KMS-11 (cell line): ENCODE measurements around the gene TET3.
"Not testable (repeated sequence)": the region's sequence is repeated elsewhere in the genome, so short reads cannot be mapped to it uniquely, and the experiment has no call there.

Experiments
- H2AFZ ChIP-seq: fragments of 200-600 bp; sonication (generic); 2 replicates; pipeline ENCODE4 v1.6.1; 2016; ENCODE audit warnings: antibody characterized with exemption, mixed run types, low read depth
- H3K27ac ChIP-seq: fragments of 200-600 bp; sonication (generic); 2 replicates; pipeline ENCODE4 v1.6.1; 2016; ENCODE audit warnings: mild to moderate bottlenecking, mixed run types
- H3K27me3 ChIP-seq: fragments of 200-600 bp; sonication (generic); 2 replicates; pipeline ENCODE4 v1.6.1; 2017; ENCODE audit warnings: mild to moderate bottlenecking, low read depth, mixed run types, moderate library complexity; ENCODE audit not compliant: insufficient read depth
- H3K36me3 ChIP-seq: fragments of 200-600 bp; sonication (generic); 2 replicates; pipeline ENCODE4 v1.6.1; 2017; ENCODE audit warnings: mild to moderate bottlenecking, mixed run types; ENCODE audit not compliant: insufficient read depth
- H3K4me1 ChIP-seq: fragments of 200-600 bp; sonication (generic); 2 replicates; pipeline ENCODE4 v1.6.1; 2016; ENCODE audit warnings: mild to moderate bottlenecking, low read depth, mixed run types; ENCODE audit not compliant: poor library complexity, severe bottlenecking
- H3K4me2 ChIP-seq: fragments of 200-600 bp; sonication (generic); 2 replicates; pipeline ENCODE4 v1.7.0; 2016; ENCODE audit warnings: mild to moderate bottlenecking, mixed run types
- H3K4me3 ChIP-seq: fragments of 200-600 bp; sonication (generic); IDR thresholded peaks from 2 replicates; pipeline ENCODE4 v1.6.1; 2017; ENCODE audit warnings: low read depth, low read length, mixed read lengths; ENCODE audit not compliant: insufficient read depth
- H3K79me2 ChIP-seq: fragments of 200-600 bp; sonication (generic); 2 replicates; pipeline ENCODE4 v1.6.1; 2016; ENCODE audit warnings: low read depth, mixed run types; ENCODE audit not compliant: insufficient read depth
- H3K9ac ChIP-seq: fragments of 200-600 bp; sonication (generic); 2 replicates; pipeline ENCODE4 v1.6.1; 2016; ENCODE audit warnings: mild to moderate bottlenecking, mixed run types
- H4K20me1 ChIP-seq: fragments of 200-600 bp; sonication (generic); 2 replicates; pipeline ENCODE4 v1.6.1; 2016; ENCODE audit warnings: mild to moderate bottlenecking, mixed run types; ENCODE audit not compliant: insufficient read depth
- CTCF ChIP-seq: fragments of 200-600 bp; sonication (generic); conservative IDR thresholded peaks from 2 replicates; pipeline ENCODE4 v1.6.1; 2017; ENCODE audit warnings: low read depth, mild to moderate bottlenecking, antibody characterized with exemption, low read length, moderate library complexity, mixed read lengths

Gene TET3

DNA sequence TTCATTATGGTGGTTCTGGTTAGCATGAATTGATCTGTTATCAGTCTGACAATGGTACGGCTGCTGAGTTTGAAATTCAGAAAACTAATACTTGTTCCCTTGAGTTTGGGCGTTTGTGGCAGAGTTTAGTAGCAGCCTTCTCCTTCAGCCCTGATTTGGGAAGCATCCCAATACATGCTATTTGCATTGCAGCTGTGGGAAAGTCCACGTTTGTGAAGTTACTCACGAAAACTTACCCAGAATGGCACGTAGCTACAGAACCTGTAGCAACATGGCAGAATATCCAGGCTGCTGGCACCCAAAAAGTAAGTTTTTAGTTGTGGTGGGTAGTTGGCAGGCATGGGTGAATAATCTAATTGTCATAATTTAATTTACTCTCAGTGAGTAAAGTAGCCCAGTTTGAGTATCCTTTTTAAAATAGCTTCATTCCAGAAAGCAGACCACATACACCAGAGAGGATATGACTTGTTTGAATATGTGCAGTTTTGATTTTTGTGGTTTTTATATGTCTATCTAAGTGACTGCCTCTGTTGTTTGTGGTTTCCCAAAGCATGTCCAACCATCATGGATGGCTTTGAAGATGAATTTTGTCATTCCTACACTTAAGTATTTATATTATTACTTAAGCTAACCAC, 45.9 kb upstream of the TET3 start:
- H3K27me3 ChIP-seq: no peaks in the 10 kb centered on the region
- TF ChIP-seq CTCF: no peak
- H3K79me2 ChIP-seq: peaks cover 43% of the 10 kb centered on the region; the same call in 1 of the 2 replicates
- H3K9ac ChIP-seq: no peak overlapping the region
- no peaks in the 10 kb centered on the region for H3K36me3 ChIP-seq
- 0 out of 2 replicates have a peak, but pooled peaks cover 3% of the 10 kb centered on the region for H4K20me1 ChIP-seq
- no peak overlapping the region for H2AFZ ChIP-seq
- no peak overlapping the region for H3K4me2 ChIP-seq
- peaks cover 11% of the 10 kb centered on the region for H3K4me1 ChIP-seq
- H3K27ac ChIP-seq: no peak overlapping the region
- H3K4me3 ChIP-seq: no peak overlapping the region

- no peak overlapping the region for H3K27ac ChIP-seq
- H3K79me2 ChIP-seq: peaks cover 43% of the 10 kb centered on the region; the same call in 1 of the 2 replicates
- no peak for TF ChIP-seq CTCF
- no peak overlapping the region for H2AFZ ChIP-seq
- no peaks in the 10 kb centered on the region for H3K27me3 ChIP-seq
- 0 out of 2 replicates have a peak, but pooled peaks cover 3% of the 10 kb centered on the region for H4K20me1 ChIP-seq
- no peak overlapping the region for H3K4me3 ChIP-seq
- H3K9ac ChIP-seq: no peak overlapping the region
- peaks cover 11% of the 10 kb centered on the region for H3K4me1 ChIP-seq
- no peaks in the 10 kb centered on the region for H3K36me3 ChIP-seq
- H3K4me2 ChIP-seq: no peak overlapping the region
These were observed 45.3 kb upstream of the TET3 start for GRCh38 chr2:73939419-73939818.

DNA sequence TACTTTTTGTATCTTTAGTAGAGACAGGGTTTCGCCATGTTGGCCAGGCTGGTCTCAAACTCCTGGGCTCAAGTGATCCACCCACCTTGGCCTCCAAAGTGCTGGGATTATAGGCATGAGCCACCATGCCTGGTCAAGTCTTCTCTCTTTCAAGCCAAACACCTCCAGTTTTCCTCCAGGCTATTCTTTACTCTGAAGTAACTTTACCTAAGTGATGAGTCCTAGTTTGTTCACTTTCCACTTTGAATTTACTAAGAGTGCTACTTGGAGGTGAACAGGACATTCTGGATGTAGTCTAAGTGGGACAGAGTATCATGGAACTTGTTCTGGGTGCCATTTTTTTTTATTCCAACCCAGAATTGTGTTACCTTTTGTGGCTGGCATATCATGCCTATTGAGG, 44.6 kb upstream of the TET3 start:
- H2AFZ ChIP-seq, H3K4me2 ChIP-seq, H3K9ac ChIP-seq, H3K4me3 ChIP-seq, H3K27me3 ChIP-seq, H3K36me3 ChIP-seq, H4K20me1 ChIP-seq, H3K27ac ChIP-seq: not testable (repeated sequence)
- peaks cover 11% of the 10 kb centered on the region for H3K4me1 ChIP-seq
- H3K79me2 ChIP-seq: peaks cover 45% of the 10 kb centered on the region; the same call in 1 of the 2 replicates

GRCh38 chr2:73942664-73943063, 42.0 kb upstream of the TET3 start:
- no peak overlapping the region for H3K4me3 ChIP-seq
- H2AFZ ChIP-seq: no peak overlapping the region
- H3K4me2 ChIP-seq: no peak overlapping the region
- H3K36me3 ChIP-seq: peaks cover 14% of the 10 kb centered on the region; the same call in 1 of the 2 replicates
- no peak overlapping the region for H3K27ac ChIP-seq
- H3K4me1 ChIP-seq: peaks cover 11% of the 10 kb centered on the region
- H3K27me3 ChIP-seq: no peaks in the 10 kb centered on the region
- no peak for TF ChIP-seq CTCF
- H4K20me1 ChIP-seq: no peaks in the 10 kb centered on the region
- H3K9ac ChIP-seq: no peak overlapping the region
- peaks cover 39% of the 10 kb centered on the region; the same call in 1 of the 2 replicates for H3K79me2 ChIP-seq

DNA sequence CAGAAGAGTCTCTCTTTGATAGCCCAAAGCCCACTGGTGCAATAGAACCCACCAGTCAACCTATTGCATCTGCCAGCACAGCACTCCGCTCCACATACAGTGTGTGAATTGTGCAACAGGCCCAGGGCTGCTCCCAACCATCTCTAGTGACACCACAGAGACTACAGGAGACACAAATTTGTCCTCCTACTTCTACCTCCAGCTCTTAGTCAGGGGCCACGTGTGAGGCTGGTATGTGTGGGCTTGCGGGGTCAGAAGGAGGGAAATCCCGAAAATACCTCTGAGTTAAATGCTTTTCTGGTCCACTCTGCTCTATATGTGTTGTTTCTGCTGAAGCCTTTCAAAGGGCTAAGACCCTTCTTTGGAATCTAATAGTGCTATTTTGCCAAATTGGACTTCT, 40.0 kb upstream of the TET3 start:
- no peak for TF ChIP-seq CTCF
- Histone ChIP-seq H4K20me1 (no peaks in the 10 kb centered on the region), H3K4me1 (no peaks in the 10 kb centered on the region), H2AFZ (no peak overlapping the region), H3K27me3 (no peaks in the 10 kb centered on the region), H3K4me3 (no peak overlapping the region), H3K36me3 (peaks cover 22% of the 10 kb centered on the region; the same call in 1 of the 2 replicates), H3K4me2 (no peak overlapping the region), H3K9ac (no peak overlapping the region), H3K79me2 (peaks cover 32% of the 10 kb centered on the region; the same call in 1 of the 2 replicates), H3K27ac (no peak overlapping the region)
